Stimulated activated CD4-positive, alpha-beta T cell treated with anti-CD3 and anti-CD28 coated beads, Interleukin-4, amount 100 ng/mL, for 4 hours (primary cell): Measurements from ENCODE around the gene GSTCD.
"Not testable (repeated sequence)": the region's sequence is repeated elsewhere in the genome, so short reads cannot be mapped to it uniquely, and the experiment has no call there.

ENCODE experiments used
- DNase-seq, 2 experiments: peaks; one replicate each; pipeline ENCODE4 v3.0.0-alpha.2; 2020

Gene GSTCD

DNA sequence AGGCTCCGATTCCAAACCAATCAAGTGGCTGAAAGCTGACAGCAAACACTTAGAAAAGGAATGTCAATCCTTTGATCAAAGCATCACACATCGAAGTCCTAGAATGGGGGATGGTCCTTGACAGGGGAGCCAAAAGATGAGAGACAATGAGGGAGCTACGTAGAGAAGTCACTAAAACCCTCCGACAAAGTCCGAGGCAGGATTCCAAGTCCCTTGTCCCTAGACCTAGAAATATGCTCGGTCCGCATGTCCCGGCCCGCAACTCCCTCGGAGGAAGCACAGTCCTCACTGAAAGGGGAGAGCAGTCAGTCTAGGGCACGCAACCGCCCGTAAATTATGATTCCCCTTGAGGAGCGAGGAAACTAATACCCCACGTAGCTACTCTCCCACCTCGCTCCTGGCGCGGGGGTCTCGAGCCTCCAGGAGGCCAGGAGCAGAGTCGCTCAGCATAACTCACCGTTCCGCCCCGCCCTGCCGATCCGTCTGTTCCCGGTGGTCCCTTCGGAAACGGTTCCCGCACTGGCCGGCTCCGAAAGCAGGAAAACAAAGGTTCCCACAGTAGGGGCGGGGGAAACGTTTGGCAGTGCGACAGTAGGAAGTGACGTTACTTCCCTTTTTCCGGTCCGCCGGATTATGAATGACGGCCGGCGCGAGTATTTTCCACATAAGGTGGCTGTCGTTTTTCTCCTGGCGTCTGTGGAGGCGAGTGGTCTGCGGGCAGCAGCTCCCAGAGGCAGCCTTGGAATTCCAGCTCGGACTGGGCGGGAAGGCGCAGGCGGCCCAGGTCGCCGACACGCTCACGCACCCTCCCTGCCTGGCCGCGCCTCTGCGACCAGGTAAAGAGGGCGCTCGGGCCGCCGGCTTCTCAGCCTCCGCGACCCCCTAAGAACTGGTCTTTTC, at the start of gene GSTCD, which contains the start of gene INTS12:
Gene GSTCD (plus strand): TSS at position 604 of the 900 bp plus-strand sequence. CDS start 8,830 bp downstream, outside the sequence.
Gene INTS12 (minus strand): TSS at position 509 of the 900 bp plus-strand sequence. CDS start 8,684 bp downstream, outside the sequence.
- DNase-seq, result peak; percentile 85

DNA sequence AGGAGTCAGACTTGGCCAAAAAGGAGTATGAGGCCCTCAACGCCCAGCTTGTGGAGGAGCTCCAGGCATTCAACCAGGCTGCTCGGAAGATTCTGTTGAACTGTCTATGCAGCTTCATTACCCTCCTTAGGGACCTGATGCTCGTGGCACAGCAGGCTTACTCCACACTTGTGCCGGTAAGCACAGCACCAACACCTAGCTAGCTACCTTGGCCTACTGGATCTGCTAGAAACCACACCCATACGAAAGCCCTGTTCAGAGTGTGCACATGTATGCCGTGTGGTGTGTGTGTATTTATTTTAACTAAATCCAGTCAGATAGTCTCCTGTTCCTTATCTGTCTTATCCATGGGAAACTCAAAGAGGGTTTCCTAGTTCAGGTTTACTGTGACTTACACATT, 49.4 kb upstream of the GSTCD start:
- DNase-seq, result no peak

DNA sequence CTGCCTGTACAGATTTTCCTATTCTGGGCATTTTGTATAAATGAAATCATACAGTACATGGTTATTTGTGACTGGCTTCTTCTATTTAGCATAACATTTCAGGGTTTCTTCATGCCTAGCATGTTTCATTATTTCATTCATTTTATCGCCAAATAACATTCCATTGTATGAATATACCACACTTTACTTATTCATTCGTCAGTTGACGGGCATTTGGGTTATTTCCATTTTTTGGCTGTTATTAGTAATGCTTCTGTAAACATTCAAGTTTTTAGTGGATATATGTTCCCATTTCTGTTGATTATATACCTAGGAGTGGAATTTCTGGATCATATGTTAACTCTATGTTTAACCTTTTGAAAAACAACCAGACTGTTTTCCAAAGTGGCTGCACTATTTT, 47.6 kb upstream of the GSTCD start:
- DNase-seq, result no peak

GRCh38 chr4:105662935-105663675, 45.5 kb upstream of the GSTCD start:
- DNase-seq, result no peak

DNA sequence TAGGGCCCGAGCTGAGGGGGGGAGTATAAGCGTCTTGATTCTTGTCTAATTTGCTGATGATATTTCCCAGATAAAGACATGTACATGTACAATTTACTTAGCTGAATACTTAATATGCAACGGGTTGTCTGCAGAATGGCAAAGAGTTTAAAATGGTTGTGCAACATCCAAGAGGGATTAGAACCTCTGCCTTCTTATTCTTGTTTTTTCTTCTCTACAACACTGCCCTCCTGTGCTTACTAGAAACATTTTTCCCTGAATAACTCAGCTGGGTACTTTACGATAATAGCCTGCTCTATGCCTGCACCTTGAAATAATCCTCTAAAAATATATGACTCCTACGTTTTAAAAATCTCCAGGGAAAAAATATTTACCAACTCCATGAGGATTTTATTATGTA, 41.9 kb upstream of the GSTCD start:
- DNase-seq, result no peak

DNA sequence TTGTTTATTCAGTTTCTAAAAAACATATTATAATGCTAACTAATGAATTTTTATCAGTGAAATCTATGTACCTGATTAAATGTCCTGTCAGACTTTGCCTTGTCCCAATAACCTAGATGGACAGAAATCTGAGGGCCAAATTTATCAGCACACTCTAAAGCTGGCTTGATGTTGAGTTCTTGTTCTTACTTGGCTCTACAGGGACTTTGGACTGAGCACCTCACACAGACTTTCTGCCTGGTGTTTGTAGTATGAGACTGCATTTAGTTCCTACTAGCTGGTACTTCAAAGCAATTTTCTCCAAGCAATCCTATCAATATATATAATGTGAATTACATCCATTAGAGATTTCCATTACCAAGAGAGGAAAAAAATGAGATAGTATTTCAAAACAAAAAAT, 37.9 kb upstream of the GSTCD start:
- no peak for DNase-seq

GRCh38 chr4:105671301-105671700, 37.3 kb upstream of the GSTCD start:
- DNase-seq, result no peak

DNA sequence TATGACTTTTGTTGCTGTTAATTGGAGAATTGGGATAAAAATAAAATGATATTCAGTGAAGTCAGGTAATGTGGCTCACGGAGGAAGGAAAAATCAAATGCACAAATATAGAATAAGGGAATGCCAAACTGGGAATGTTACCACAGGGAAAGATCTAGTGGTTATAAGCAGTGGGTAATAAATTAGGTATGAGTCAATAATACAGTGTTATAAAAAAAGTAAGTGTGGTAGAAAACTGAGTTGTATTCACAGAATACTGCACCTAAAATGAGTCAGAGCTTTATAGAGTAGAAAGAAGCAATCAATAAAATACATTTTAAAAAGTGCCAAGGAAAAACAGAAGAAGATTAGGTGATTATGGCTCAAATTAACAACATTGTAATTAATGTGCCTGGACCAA, 34.6 kb upstream of the GSTCD start:
- DNase-seq, result no peak

DNA sequence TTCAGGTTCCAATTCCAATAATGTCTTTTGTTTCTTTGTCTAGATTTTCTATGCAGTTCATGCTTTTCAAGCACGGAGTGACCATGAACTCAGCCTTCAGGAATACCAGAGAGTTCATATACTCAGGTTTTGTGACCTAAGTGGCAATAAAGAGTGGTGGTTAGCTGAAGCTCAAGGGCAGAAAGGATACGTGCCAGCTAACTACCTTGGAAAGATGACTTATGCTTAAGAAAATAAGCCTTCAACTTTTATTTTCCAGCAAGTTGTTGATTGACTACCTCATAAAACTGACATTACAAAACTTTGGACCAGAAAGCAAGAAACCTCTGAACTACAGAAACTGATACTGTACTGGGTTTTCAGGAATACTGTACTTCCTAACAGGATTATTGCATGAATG, 30.9 kb upstream of the GSTCD start:
- no peak for DNase-seq

DNA sequence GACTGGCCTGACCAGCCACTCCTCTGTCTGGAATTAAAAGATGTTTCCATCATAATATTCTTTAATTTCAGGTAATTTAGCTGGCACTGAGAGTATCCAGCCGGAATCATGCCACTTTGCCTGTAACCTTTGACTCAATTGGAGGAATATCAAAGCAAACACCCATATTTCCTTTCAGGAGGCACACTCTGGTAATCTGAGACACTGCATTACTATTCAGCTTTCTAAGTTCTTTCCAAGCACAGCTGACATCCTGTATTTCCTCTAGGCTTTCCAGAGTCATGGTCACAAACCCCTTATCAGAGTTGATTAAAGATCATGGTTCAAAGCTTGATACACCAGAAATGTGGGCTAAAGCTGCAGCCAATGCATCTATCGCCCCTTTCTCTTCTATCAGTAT, 29.4 kb upstream of the GSTCD start:
- no peak for DNase-seq

GRCh38 chr4:105683038-105683437, 25.5 kb upstream of the GSTCD start:
- DNase-seq, result no peak

GRCh38 chr4:105686571-105686970, 22.0 kb upstream of the GSTCD start:
- DNase-seq, result no peak

DNA sequence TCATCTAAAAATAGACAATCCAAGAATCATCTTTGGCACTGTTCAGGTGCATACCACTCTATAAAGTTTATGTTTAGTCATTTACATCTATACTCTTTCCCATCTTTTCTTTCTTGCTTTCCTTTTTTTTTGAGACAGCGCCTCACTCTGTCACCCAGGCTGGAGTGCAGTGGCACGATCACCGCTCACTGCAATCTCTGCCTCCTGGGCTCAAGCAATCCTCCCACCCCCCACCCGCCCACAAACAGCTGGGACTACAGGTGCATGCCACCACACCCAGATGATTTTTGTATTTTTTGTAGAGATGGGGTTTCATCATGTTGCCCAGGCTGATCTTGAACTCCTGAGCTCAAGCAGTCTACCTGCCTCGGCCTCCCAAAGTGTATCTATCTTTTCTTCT, 13.8 kb upstream of the GSTCD start:
- DNase-seq, result not testable (repeated sequence)

DNA sequence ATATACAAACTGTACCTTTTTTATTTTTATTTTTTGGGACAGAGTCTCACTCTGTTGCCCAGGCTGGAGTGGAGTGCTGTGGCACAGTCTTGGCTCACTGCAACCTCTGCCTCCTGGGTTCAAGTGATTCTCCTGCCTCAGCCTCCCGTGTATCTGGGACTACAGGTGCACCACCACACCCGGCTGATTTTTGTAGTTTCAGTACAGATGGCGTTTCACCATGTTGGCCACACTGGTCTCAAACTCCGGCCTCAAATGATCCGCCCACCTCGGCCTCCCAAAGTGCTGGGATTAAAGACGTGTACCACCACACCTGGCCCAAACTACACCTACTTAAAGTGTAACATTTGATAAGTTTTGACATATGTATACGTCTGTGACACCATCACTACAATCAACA, 12.8 kb upstream of the GSTCD start:
- DNase-seq, result not testable (repeated sequence)

- no peak for DNase-seq
These were observed 10.0 kb upstream of the GSTCD start for GRCh38 chr4:105698607-105699006.

GRCh38 chr4:105707782-105708180, 803 bp upstream of the GSTCD start:
- no peak for DNase-seq

- DNase-seq, result no peak
These were observed 482 bp downstream of the GSTCD start for GRCh38 chr4:105709081-105709450.

- DNase-seq, result no peak
These were observed 1.5 kb downstream of the GSTCD start for GRCh38 chr4:105710012-105710600.

DNA sequence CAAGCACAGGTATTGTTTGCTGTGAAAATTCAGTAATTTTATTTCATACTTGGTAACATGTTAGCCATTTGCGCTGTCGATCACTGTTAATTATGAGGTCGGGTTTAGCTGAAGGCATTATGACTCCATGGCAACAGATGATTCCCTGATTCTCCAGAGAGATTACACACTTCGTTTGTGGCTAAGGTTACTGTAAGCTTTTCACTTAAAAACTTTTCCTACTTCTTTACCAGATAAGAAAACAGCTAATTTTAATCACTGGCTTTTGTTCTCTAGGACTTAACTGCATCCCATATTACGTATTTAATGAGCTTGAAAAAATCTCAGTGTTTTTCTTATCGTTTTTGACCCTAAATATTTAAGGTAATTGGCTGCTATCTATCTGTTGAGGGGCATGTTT, 2.1 kb downstream of the GSTCD start:
- DNase-seq, result no peak

DNA sequence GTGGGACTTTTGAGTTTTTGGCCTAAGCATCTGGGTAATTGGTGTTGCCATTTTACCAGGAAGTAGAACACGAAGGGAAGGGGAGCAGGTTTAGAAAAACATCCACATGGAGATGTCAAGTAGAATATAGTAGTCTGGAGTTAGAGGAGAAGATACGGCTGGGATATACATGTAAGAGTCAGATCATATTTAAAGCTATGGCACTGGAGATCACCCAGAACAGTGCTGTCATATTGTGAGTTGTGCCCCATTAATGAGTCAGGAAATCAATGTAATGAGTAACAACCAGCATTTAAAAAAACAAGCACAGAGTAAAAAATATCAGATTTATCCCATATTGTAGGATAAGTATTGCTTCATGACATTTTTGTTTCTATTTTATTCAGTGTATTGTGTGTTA, 4.2 kb downstream of the GSTCD start:
- no peak for DNase-seq

- DNase-seq, result no peak
These were observed 5.5 kb downstream of the GSTCD start for GRCh38 chr4:105714071-105714521.

GRCh38 chr4:105714932-105715331, 6.3 kb downstream of the GSTCD start:
- DNase-seq, result no peak

DNA sequence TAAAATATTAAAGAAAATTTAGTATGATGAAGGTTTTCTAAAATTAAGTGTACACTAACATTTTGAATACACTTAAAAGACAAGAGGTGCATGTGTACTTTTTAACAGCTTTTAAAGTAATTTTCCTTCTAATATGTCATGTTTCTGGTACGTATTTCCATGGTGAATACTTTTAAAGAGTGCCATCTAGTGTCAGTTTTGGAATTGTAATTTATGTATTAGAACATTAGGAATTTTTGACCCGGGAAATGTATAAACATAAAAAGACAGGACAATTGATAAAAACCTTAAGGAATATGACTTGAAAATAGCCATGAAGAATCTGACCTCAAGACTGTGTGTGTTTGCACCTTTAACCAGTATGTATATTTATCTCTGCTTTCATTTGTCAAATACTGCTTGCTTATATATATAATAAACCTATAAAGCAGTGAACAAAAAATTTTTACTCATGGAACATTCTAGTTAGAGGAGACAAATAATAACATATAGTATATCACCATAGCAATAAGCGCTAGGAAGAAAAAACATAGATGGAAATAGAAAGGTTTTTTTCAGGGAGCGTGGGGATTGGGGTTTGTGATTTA, 7.2 kb downstream of the GSTCD start:
- no peak for DNase-seq
